ENCODE measurements around the gene MYOF. TPM values are rescaled to one million over a fixed set of nuclear protein-coding genes. Genes with fewer than 3 reads are reported as not detected.
"Not testable (repeated sequence)": the region's sequence is repeated elsewhere in the genome, so short reads cannot be mapped to it uniquely, and the experiment has no call there.

Gene MYOF
- polyA plus RNA-seq, 1 experiment = 275 TPM

- no peak overlapping the region for H3K27ac ChIP-seq (ENCODE audit: low read depth, low read length)
- TF ChIP-seq, protein P1, sequence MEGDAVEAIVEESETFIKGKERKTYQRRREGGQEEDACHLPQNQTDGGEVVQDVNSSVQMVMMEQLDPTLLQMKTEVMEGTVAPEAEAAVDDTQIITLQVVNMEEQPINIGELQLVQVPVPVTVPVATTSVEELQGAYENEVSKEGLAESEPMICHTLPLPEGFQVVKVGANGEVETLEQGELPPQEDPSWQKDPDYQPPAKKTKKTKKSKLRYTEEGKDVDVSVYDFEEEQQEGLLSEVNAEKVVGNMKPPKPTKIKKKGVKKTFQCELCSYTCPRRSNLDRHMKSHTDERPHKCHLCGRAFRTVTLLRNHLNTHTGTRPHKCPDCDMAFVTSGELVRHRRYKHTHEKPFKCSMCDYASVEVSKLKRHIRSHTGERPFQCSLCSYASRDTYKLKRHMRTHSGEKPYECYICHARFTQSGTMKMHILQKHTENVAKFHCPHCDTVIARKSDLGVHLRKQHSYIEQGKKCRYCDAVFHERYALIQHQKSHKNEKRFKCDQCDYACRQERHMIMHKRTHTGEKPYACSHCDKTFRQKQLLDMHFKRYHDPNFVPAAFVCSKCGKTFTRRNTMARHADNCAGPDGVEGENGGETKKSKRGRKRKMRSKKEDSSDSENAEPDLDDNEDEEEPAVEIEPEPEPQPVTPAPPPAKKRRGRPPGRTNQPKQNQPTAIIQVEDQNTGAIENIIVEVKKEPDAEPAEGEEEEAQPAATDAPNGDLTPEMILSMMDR (IDR thresholded peaks at IDR 0.05; ENCODE audit: low read depth, low read length) = no peak
- no peak overlapping the region for H3K4me3 ChIP-seq (ENCODE audit: low read depth, low read length)
- no peak for DNase-seq (ENCODE audit: low read depth, low spot score)
- CTCF ChIA-PET = interaction anchor here (1.3 to 1.8 kb wide), 4 partner anchors 10 to 12 kb away, joined by 4 to 8 read pairs (median 5); no protein-coding TSS in a partner anchor
- POLR2A ChIA-PET = no interaction called here
- H3K27me3 ChIP-seq (ENCODE audit: control insufficient read depth, insufficient read depth, low read length) = no peaks in the 10 kb centered on the region
- no peaks in the 10 kb centered on the region for H3K9me3 ChIP-seq (ENCODE audit: control insufficient read depth, insufficient read depth, low read length)
Observed at GRCh38 chr10:93363891-93364648, 118.1 kb downstream of the MYOF start.

DNA sequence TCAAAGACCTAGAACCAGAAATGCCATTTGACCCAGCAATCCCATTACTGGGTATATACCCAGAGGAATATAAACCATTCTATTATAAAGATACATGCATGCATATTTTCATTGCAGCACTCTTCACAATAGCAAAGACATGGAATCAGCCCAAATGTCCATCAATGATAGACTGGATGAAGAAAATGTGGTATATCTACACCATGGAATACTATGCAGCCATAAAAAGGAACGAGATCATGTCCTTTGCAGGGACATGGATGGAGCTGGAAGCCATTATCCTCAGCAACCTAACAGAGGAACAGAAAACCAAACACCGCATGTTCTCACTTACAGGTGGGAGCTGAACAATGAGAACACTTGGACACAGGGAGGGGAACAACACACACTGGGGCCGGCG, 123.7 kb downstream of the MYOF start:
- POLR2A ChIA-PET; H3K4me3 ChIP-seq (ENCODE audit: low read depth, low read length); DNase-seq (ENCODE audit: low read depth, low spot score); H3K27ac ChIP-seq (ENCODE audit: low read depth, low read length); H3K9me3 ChIP-seq (ENCODE audit: control insufficient read depth, insufficient read depth, low read length); H3K27me3 ChIP-seq (ENCODE audit: control insufficient read depth, insufficient read depth, low read length): not testable (repeated sequence)
- CTCF ChIA-PET = interaction anchor here (0.6 to 4.5 kb wide), 19 partner anchors 8 to 475 kb away, joined by 3 to 37 read pairs (median 5); partner anchors contain the start of gene MYOF

DNA sequence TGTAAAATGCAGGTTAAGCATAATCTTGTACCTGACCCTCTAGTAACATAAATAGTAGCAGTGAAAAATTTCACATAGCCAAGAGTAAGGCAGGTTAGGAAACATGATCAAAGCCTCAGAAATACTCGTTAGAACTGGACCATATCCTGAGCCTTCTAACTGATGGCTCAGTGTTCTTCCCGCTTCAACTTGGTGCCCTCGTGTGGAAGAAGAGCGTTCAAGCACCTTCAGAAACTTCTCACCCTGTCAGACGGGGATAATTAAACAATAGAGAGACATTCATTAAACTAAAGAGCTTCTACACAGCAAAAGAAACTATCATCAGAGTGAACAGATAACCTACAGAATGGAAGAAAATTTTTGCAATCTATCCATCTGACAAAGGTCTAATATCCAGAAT, 124.5 kb downstream of the MYOF start:
- no peaks in the 10 kb centered on the region for H3K9me3 ChIP-seq (ENCODE audit: control insufficient read depth, insufficient read depth, low read length)
- H3K27ac ChIP-seq (ENCODE audit: low read depth, low read length) = no peak overlapping the region
- ChIA-PET CTCF (interaction anchor here (0.6 to 4.5 kb wide), 19 partner anchors 9 to 475 kb away, joined by 3 to 37 read pairs (median 5); partner anchors contain the start of gene MYOF), POLR2A (no interaction called here)
- no peak for DNase-seq (ENCODE audit: low read depth, low spot score)
- TF ChIP-seq, protein P1 (IDR thresholded peaks at IDR 0.05; ENCODE audit: low read depth, low read length) = peak; percentile 57
- no peak overlapping the region for H3K4me3 ChIP-seq (ENCODE audit: low read depth, low read length)
- no peaks in the 10 kb centered on the region for H3K27me3 ChIP-seq (ENCODE audit: control insufficient read depth, insufficient read depth, low read length)

- no peak for DNase-seq (ENCODE audit: low read depth, low spot score)
- no peaks in the 10 kb centered on the region for H3K9me3 ChIP-seq (ENCODE audit: control insufficient read depth, insufficient read depth, low read length)
- no peak overlapping the region for H3K27ac ChIP-seq (ENCODE audit: low read depth, low read length)
- TF ChIP-seq, protein P1 (IDR thresholded peaks at IDR 0.05; ENCODE audit: low read depth, low read length) = no peak
- no peak overlapping the region for H3K4me3 ChIP-seq (ENCODE audit: low read depth, low read length)
- POLR2A ChIA-PET = no interaction called here
- no peaks in the 10 kb centered on the region for H3K27me3 ChIP-seq (ENCODE audit: control insufficient read depth, insufficient read depth, low read length)
- CTCF ChIA-PET = interaction anchor here (3.1 to 4.5 kb wide), 3 partner anchors 20 to 156 kb away, joined by 24 to 37 read pairs (median 36); partner anchors contain the start of gene MYOF
Observed at GRCh38 chr10:93356516-93356915, 125.6 kb downstream of the MYOF start.

- no peak overlapping the region for H3K4me3 ChIP-seq (ENCODE audit: low read depth, low read length)
- TF ChIP-seq, protein P1 (IDR thresholded peaks at IDR 0.05; ENCODE audit: low read depth, low read length) = peak; percentile 57
- no peak overlapping the region for H3K27ac ChIP-seq (ENCODE audit: low read depth, low read length)
- no peak for DNase-seq (ENCODE audit: low read depth, low spot score)
- POLR2A ChIA-PET = interaction anchor here (1.5 kb wide), 1 partner anchor 143 kb away, joined by 3 read pairs; the partner anchor contains the start of gene CEP55
- no peaks in the 10 kb centered on the region for H3K27me3 ChIP-seq (ENCODE audit: control insufficient read depth, insufficient read depth, low read length)
- H3K9me3 ChIP-seq (ENCODE audit: control insufficient read depth, insufficient read depth, low read length) = no peaks in the 10 kb centered on the region
- CTCF ChIA-PET = interaction anchor here (0.6 to 5.8 kb wide), 37 partner anchors 10 to 470 kb away, joined by 3 to 45 read pairs (median 4); partner anchors contain the start of gene MYOF
Observed at GRCh38 chr10:93352638-93353383, 129.3 kb downstream of the MYOF start.

Measured in AG04450 (cell line).